SK-N-SH (cell line): Measurements from ENCODE around the gene AP1B1. TPM values are rescaled to one million over a fixed set of nuclear protein-coding genes. Genes with fewer than 3 reads are reported as not detected.
A peak's percentile ranks its signal among the peaks of the same experiment; 100 is the strongest.

Experiments
- CHD2 ChIP-seq: fragments of 150-350 bp; IDR thresholded peaks from 2 replicates; pipeline ENCODE4 v1.6.1; 2018; ENCODE audit warnings: low read length; ENCODE audit not compliant: partially characterized antibody
- FOXM1 ChIP-seq: IDR thresholded peaks from 2 replicates; pipeline ENCODE4 v1.4.0; 2012; ENCODE audit warnings: low read depth, mild to moderate bottlenecking
- GABPA ChIP-seq: IDR thresholded peaks from 2 replicates; pipeline ENCODE4 v1.4.0; 2012; ENCODE audit warnings: low read depth, mild to moderate bottlenecking
- IRF3 ChIP-seq: fragments of 150-350 bp; IDR thresholded peaks from 2 replicates; pipeline ENCODE4 v1.6.1; 2016; ENCODE audit warnings: mild to moderate bottlenecking, low read depth, low read length
- JUND ChIP-seq: IDR thresholded peaks from 2 replicates; pipeline ENCODE4 v1.4.0; 2012
- MEF2A ChIP-seq: IDR thresholded peaks from 2 replicates; pipeline ENCODE4 v1.4.0; 2012; ENCODE audit warnings: low read depth, borderline replicate concordance
- MXI1 ChIP-seq: IDR thresholded peaks from 2 replicates; pipeline ENCODE4 v1.6.1; 2012; ENCODE audit warnings: mild to moderate bottlenecking, low read depth, low read length, improper control_type of control experiment
- NFIC ChIP-seq: IDR thresholded peaks from 2 replicates; pipeline ENCODE4 v1.4.0; 2012; ENCODE audit warnings: borderline replicate concordance
- PBX3 ChIP-seq: IDR thresholded peaks from 2 replicates; pipeline ENCODE4; 2012
- POLR2AphosphoS5 ChIP-seq: IDR thresholded peaks from 2 replicates; pipeline ENCODE4 v1.6.1; 2012; ENCODE audit warnings: low read depth, low read length
- RAD21 ChIP-seq: IDR thresholded peaks from 2 replicates; pipeline ENCODE4 v1.6.1; 2012; ENCODE audit warnings: mild to moderate bottlenecking, low read length
- REST ChIP-seq: IDR thresholded peaks from 2 replicates; pipeline ENCODE4 v1.6.1; 2012; ENCODE audit warnings: mild to moderate bottlenecking, low read depth, low read length, moderate library complexity
- TEAD4 ChIP-seq: IDR thresholded peaks from 2 replicates; pipeline ENCODE4 v1.4.0; 2012; ENCODE audit warnings: mild to moderate bottlenecking, borderline replicate concordance; ENCODE audit not compliant: insufficient read depth
- USF2 ChIP-seq: fragments of 150-350 bp; IDR thresholded peaks from 2 replicates; pipeline ENCODE4 v1.6.1; 2017; ENCODE audit warnings: antibody characterized with exemption, low read length, low read depth, borderline replicate concordance
- YY1 ChIP-seq: IDR thresholded peaks from 2 replicates; pipeline ENCODE4 v1.4.0; 2012; ENCODE audit warnings: low read depth, mild to moderate bottlenecking
- polyA plus RNA-seq, 3 experiments: library from polyadenylated mRNA; depleted of rRNA; stranded (reverse); fragments of >200 nt; gene quantifications; 2 replicates each; pipeline ENCODE4 v1.2.3, GENCODE V29; 2012

Gene AP1B1
- polyA plus RNA-seq, 1 of the 3 experiments (the other 2 are of a cell fraction), result 51.9 TPM

GRCh38 chr22:29343313-29343805 is 45.0 kb downstream of the AP1B1 start (continued):
- TF ChIP-seq POLR2AphosphoS5 (no peak), REST (no peak), RAD21 (no peak), GABPA (no peak), MXI1 (peak; percentile 79; the same call in 1 of the 2 replicates), PBX3 (no peak; the same call in 1 of the 2 replicates), IRF3 (no peak; the same call in 1 of the 2 replicates), MEF2A (no peak), USF2 (peak; percentile 54; the same call in 1 of the 2 replicates), NFIC (peak; percentile 51; the same call in 1 of the 2 replicates), FOXM1 (no peak), CHD2 (peak; percentile 49), YY1 (no peak), JUND (no peak), TEAD4 (no peak)
